HepG2 (cell line): Measurements from ENCODE around the gene DOLK. TPM values are rescaled to one million over a fixed set of nuclear protein-coding genes. Genes with fewer than 3 reads are reported as not detected.

Source experiments
- BRD4 ChIP-seq: sonication (generic); formaldehyde crosslinking; IDR thresholded peaks from 2 replicates; pipeline ENCODE4 v1.4.0; 2020; ENCODE audit warnings: missing genetic modification reagents
- DR1 ChIP-seq: sonication (generic); formaldehyde crosslinking; IDR thresholded peaks from 2 replicates; pipeline ENCODE4 v1.8.0; 2021; ENCODE audit warnings: mild to moderate bottlenecking, missing genetic modification reagents, inconsistent platforms
- EEA1 ChIP-seq: sonication (generic); formaldehyde crosslinking; IDR thresholded peaks from 2 replicates; pipeline ENCODE4 v1.5.1; 2020; ENCODE audit warnings: mild to moderate bottlenecking, missing genetic modification reagents, borderline replicate concordance
- HNRNPL ChIP-seq: fragments of 200-400 bp; formaldehyde crosslinking; IDR thresholded peaks from 2 replicates; pipeline ENCODE4 v1.6.1; 2017; ENCODE audit warnings: mild to moderate bottlenecking, low read depth, low read length
- HNRNPLL ChIP-seq: fragments of 200-400 bp; formaldehyde crosslinking; IDR thresholded peaks from 2 replicates; pipeline ENCODE4 v1.6.1; 2017; ENCODE audit warnings: mild to moderate bottlenecking, low read depth, low read length; ENCODE audit not compliant: poor library complexity, severe bottlenecking
- HOXA3 ChIP-seq: sonication (generic); formaldehyde crosslinking; IDR thresholded peaks from 2 replicates; pipeline ENCODE4 v1.5.0; 2020; ENCODE audit warnings: missing genetic modification reagents
- KAT8 ChIP-seq: IDR thresholded peaks from 2 replicates; pipeline ENCODE4 v1.6.1; 2016; ENCODE audit warnings: missing genetic modification reagents, missing compliant biosample characterization
- KDM1A ChIP-seq: IDR thresholded peaks from 2 replicates; pipeline ENCODE4 v1.6.1; 2016; ENCODE audit warnings: missing compliant biosample characterization
- NR2F1 ChIP-seq, 2 experiments: fragments of 450-650 bp in 1 of 2; formaldehyde crosslinking in 1 of 2; IDR thresholded peaks; 2 replicates each; pipeline versions ENCODE4 v1.5.0 to v1.6.1; 2016 to 2020; ENCODE audit warnings: mild to moderate bottlenecking in 1 of 2, missing compliant biosample characterization in 1 of 2, missing genetic modification reagents in 1 of 2, moderate library complexity in 1 of 2
- REXO4 ChIP-seq: sonication (generic); formaldehyde crosslinking; IDR thresholded peaks from 2 replicates; pipeline ENCODE4 v1.8.0; 2022; ENCODE audit warnings: missing genetic modification reagents, mild to moderate bottlenecking, borderline replicate concordance
- STAG1 ChIP-seq: sonication (generic); formaldehyde crosslinking; IDR thresholded peaks from 2 replicates; pipeline ENCODE4 v1.4.0; 2020; ENCODE audit warnings: missing genetic modification reagents
- TCF7L2 ChIP-seq: IDR thresholded peaks from 2 replicates; pipeline ENCODE4 v1.6.1; 2011; ENCODE audit warnings: mild to moderate bottlenecking, low read depth, low read length, moderate library complexity
- ZKSCAN8 ChIP-seq: IDR thresholded peaks from 2 replicates; pipeline ENCODE4 v1.6.1; 2016; ENCODE audit warnings: borderline replicate concordance, missing genetic modification reagents, missing compliant biosample characterization
- ZNF160 ChIP-seq: sonication (generic); formaldehyde crosslinking; IDR thresholded peaks from 2 replicates; pipeline ENCODE4 v1.8.0; 2022; ENCODE audit warnings: mild to moderate bottlenecking, inconsistent platforms, missing genetic modification reagents
- ZNF18 ChIP-seq: sonication (generic); formaldehyde crosslinking; IDR thresholded peaks from 2 replicates; pipeline ENCODE4 v1.8.0; 2022; ENCODE audit warnings: mild to moderate bottlenecking, missing genetic modification reagents; ENCODE audit not compliant: insufficient replicate concordance
- ZNF367 ChIP-seq: sonication (generic); formaldehyde crosslinking; IDR thresholded peaks from 2 replicates; pipeline ENCODE4 v1.4.0; 2020; ENCODE audit warnings: missing genetic modification reagents, borderline replicate concordance
- ZNF546 ChIP-seq: sonication (generic); formaldehyde crosslinking; conservative IDR thresholded peaks from 2 replicates; pipeline ENCODE4 v1.8.1; 2023; ENCODE audit warnings: mild to moderate bottlenecking, missing genetic modification reagents
- ZNF652 ChIP-seq: IDR thresholded peaks from 2 replicates; pipeline ENCODE4 v1.6.1; 2016; ENCODE audit warnings: low read depth, borderline replicate concordance
- ZNF776 ChIP-seq: sonication (generic); formaldehyde crosslinking; IDR thresholded peaks from 2 replicates; pipeline ENCODE4 v1.4.0; 2020; ENCODE audit warnings: mild to moderate bottlenecking, missing genetic modification reagents
- polyA plus RNA-seq, 8 experiments: library from polyadenylated mRNA; depleted of rRNA in 3 of 8; stranded (reverse) in 7 of 8; unstranded in 1 of 8; fragments of >200 nt; fragmentation: Illumina TruSeq in 4 of 8; extraction: Trizol in 4 of 8; gene quantifications; 2 replicates each; pipeline versions ENCODE4 v1.2.1 to v1.2.3, GENCODE V29; 2011 to 2016; ENCODE audit warnings: low read depth in 4 of 8, missing spikeins in 1 of 8, mixed read lengths in 1 of 8; ENCODE audit not compliant: insufficient read depth in 1 of 8
- total RNA-seq, 5 experiments: library from RNA; depleted of rRNA; stranded (reverse); fragments of >200 nt; fragmentation: Illumina TruSeq; extraction: Trizol; gene quantifications; 2 replicates each; pipeline ENCODE4 v1.2.3, GENCODE V29; 2016; ENCODE audit warnings: low read depth in 1 of 5
- TF ChIP-seq, protein P1 (sequence below): sonication (generic); formaldehyde crosslinking; IDR thresholded peaks from 2 replicates; pipeline ENCODE4 v1.4.0; 2020; ENCODE audit warnings: missing genetic modification reagents
- TF ChIP-seq, protein P2 (sequence below): sonication (generic); formaldehyde crosslinking; conservative IDR thresholded peaks from 2 replicates; pipeline ENCODE4 v1.4.0; 2020; ENCODE audit warnings: missing genetic modification reagents
- TF ChIP-seq, protein P3 (sequence below): sonication (generic); formaldehyde crosslinking; IDR thresholded peaks from 2 replicates; pipeline ENCODE4 v1.8.1; 2023; ENCODE audit warnings: mild to moderate bottlenecking, missing genetic modification reagents, borderline replicate concordance
- TF ChIP-seq, protein P4 (sequence below): sonication (generic); formaldehyde crosslinking; conservative IDR thresholded peaks from 2 replicates; pipeline ENCODE4 v1.5.0; 2020; ENCODE audit warnings: missing genetic modification reagents

The DOLK gene
- total and polyA plus RNA-seq, 2 of the 13 experiments (the other 11 are each of a cell fraction or from before 2014, with no cell fraction given): 15.4 to 18.7 TPM

DNA sequence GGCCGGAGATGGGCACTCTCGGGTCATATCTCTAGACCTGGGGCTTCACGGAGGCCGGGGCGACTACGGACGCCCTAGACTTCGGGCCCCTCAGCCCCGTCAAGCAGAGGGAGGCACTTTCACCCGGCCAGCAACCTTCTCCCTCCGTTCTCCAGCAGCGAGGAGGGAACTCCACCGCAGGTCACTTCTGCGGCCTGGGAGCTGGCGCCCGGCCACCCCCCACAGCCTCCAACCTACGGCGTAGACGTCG lies 201 bp downstream of the DOLK start (continued):
- TF ChIP-seq TCF7L2 (no peak), ZNF652 (CRISPR knock-in tag) (no peak), DR1 (no peak; the same call in 1 of the 2 replicates), ZNF367 (CRISPR knock-in tag) (no peak), HNRNPL (peak; percentile 57; the same call in 1 of the 2 replicates), STAG1 (CRISPR knock-in tag) (no peak), KDM1A (no peak), ZNF776 (peak; percentile 65; the same call in 1 of the 2 replicates), ZKSCAN8 (CRISPR knock-in tag) (no peak), HNRNPLL (no peak), BRD4 (CRISPR knock-in tag) (peak; percentile 56; the same call in 1 of the 2 replicates), HOXA3 (CRISPR knock-in tag) (no peak), ZNF18 (CRISPR knock-in tag) (no peak), EEA1 (0 out of 2 replicates have a peak, but pooled peaks have one; percentile 22), ZNF160 (CRISPR knock-in tag) (peak; percentile 63; the same call in 1 of the 2 replicates), ZNF546 (CRISPR knock-in tag) (no peak), NR2F1 (CRISPR knock-in tag; IDR thresholded peaks at IDR 0.05) (no peak), KAT8 (no peak), REXO4 (CRISPR knock-in tag) (no peak)
- TF ChIP-seq, protein P1, sequence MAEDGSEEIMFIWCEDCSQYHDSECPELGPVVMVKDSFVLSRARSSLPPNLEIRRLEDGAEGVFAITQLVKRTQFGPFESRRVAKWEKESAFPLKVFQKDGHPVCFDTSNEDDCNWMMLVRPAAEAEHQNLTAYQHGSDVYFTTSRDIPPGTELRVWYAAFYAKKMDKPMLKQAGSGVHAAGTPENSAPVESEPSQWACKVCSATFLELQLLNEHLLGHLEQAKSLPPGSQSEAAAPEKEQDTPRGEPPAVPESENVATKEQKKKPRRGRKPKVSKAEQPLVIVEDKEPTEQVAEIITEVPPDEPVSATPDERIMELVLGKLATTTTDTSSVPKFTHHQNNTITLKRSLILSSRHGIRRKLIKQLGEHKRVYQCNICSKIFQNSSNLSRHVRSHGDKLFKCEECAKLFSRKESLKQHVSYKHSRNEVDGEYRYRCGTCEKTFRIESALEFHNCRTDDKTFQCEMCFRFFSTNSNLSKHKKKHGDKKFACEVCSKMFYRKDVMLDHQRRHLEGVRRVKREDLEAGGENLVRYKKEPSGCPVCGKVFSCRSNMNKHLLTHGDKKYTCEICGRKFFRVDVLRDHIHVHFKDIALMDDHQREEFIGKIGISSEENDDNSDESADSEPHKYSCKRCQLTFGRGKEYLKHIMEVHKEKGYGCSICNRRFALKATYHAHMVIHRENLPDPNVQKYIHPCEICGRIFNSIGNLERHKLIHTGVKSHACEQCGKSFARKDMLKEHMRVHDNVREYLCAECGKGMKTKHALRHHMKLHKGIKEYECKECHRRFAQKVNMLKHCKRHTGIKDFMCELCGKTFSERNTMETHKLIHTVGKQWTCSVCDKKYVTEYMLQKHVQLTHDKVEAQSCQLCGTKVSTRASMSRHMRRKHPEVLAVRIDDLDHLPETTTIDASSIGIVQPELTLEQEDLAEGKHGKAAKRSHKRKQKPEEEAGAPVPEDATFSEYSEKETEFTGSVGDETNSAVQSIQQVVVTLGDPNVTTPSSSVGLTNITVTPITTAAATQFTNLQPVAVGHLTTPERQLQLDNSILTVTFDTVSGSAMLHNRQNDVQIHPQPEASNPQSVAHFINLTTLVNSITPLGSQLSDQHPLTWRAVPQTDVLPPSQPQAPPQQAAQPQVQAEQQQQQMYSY: no peak
- TF ChIP-seq, protein P2, sequence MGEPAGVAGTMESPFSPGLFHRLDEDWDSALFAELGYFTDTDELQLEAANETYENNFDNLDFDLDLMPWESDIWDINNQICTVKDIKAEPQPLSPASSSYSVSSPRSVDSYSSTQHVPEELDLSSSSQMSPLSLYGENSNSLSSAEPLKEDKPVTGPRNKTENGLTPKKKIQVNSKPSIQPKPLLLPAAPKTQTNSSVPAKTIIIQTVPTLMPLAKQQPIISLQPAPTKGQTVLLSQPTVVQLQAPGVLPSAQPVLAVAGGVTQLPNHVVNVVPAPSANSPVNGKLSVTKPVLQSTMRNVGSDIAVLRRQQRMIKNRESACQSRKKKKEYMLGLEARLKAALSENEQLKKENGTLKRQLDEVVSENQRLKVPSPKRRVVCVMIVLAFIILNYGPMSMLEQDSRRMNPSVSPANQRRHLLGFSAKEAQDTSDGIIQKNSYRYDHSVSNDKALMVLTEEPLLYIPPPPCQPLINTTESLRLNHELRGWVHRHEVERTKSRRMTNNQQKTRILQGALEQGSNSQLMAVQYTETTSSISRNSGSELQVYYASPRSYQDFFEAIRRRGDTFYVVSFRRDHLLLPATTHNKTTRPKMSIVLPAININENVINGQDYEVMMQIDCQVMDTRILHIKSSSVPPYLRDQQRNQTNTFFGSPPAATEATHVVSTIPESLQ (CRISPR knock-in tag): no peak
- TF ChIP-seq, protein P3, sequence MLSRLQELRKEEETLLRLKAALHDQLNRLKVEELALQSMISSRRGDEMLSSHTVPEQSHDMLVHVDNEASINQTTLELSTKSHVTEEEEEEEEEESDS (CRISPR knock-in tag): no peak
- TF ChIP-seq, protein P4, sequence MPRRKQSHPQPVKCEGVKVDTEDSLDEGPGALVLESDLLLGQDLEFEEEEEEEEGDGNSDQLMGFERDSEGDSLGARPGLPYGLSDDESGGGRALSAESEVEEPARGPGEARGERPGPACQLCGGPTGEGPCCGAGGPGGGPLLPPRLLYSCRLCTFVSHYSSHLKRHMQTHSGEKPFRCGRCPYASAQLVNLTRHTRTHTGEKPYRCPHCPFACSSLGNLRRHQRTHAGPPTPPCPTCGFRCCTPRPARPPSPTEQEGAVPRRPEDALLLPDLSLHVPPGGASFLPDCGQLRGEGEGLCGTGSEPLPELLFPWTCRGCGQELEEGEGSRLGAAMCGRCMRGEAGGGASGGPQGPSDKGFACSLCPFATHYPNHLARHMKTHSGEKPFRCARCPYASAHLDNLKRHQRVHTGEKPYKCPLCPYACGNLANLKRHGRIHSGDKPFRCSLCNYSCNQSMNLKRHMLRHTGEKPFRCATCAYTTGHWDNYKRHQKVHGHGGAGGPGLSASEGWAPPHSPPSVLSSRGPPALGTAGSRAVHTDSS (CRISPR knock-in tag): no peak
